ENCODE data around the gene LRRC3.

Gene LRRC3

GRCh38 chr21:44442266-44443125, 12.8 kb upstream of the LRRC3 start:
- H3K9me3 ChIP-seq (ENCODE audit: severe bottlenecking) = no peaks in the 10 kb centered on the region
- H3K27ac ChIP-seq (ENCODE audit: poor library complexity, severe bottlenecking) = no peak overlapping the region
- H3K36me3 ChIP-seq (ENCODE audit: low read depth) = no peaks in the 10 kb centered on the region
- DNase-seq (ENCODE audit: low spot score) = no peak
- no peak overlapping the region for H3K4me3 ChIP-seq (ENCODE audit: severe bottlenecking)
- H3K4me1 ChIP-seq (ENCODE audit: insufficient read depth, poor library complexity, severe bottlenecking) = no peaks in the 10 kb centered on the region
- peaks cover 12% of the 10 kb centered on the region for H3K27me3 ChIP-seq (ENCODE audit: insufficient read depth, poor library complexity, severe bottlenecking)
- ATAC-seq (ENCODE audit: low read depth) = no peak
- TF ChIP-seq, protein P1, sequence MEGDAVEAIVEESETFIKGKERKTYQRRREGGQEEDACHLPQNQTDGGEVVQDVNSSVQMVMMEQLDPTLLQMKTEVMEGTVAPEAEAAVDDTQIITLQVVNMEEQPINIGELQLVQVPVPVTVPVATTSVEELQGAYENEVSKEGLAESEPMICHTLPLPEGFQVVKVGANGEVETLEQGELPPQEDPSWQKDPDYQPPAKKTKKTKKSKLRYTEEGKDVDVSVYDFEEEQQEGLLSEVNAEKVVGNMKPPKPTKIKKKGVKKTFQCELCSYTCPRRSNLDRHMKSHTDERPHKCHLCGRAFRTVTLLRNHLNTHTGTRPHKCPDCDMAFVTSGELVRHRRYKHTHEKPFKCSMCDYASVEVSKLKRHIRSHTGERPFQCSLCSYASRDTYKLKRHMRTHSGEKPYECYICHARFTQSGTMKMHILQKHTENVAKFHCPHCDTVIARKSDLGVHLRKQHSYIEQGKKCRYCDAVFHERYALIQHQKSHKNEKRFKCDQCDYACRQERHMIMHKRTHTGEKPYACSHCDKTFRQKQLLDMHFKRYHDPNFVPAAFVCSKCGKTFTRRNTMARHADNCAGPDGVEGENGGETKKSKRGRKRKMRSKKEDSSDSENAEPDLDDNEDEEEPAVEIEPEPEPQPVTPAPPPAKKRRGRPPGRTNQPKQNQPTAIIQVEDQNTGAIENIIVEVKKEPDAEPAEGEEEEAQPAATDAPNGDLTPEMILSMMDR (IDR thresholded peaks at IDR 0.05; ENCODE audit: poor library complexity, severe bottlenecking) = no peak

GRCh38 chr21:44443291-44443890, 11.9 kb upstream of the LRRC3 start:
- ATAC-seq (ENCODE audit: low read depth) (no peak), DNase-seq (ENCODE audit: low spot score) (peak; percentile 23)
- Histone ChIP-seq H3K4me1 (ENCODE audit: insufficient read depth, poor library complexity, severe bottlenecking) (no peaks in the 10 kb centered on the region), H3K9me3 (ENCODE audit: severe bottlenecking) (no peaks in the 10 kb centered on the region), H3K4me3 (ENCODE audit: severe bottlenecking) (no peak overlapping the region), H3K27me3 (ENCODE audit: insufficient read depth, poor library complexity, severe bottlenecking) (peaks cover 17% of the 10 kb centered on the region), H3K36me3 (ENCODE audit: low read depth) (no peaks in the 10 kb centered on the region), H3K27ac (ENCODE audit: poor library complexity, severe bottlenecking) (no peak overlapping the region)
- TF ChIP-seq, protein P1 (IDR thresholded peaks at IDR 0.05; ENCODE audit: poor library complexity, severe bottlenecking) = no peak

DNA sequence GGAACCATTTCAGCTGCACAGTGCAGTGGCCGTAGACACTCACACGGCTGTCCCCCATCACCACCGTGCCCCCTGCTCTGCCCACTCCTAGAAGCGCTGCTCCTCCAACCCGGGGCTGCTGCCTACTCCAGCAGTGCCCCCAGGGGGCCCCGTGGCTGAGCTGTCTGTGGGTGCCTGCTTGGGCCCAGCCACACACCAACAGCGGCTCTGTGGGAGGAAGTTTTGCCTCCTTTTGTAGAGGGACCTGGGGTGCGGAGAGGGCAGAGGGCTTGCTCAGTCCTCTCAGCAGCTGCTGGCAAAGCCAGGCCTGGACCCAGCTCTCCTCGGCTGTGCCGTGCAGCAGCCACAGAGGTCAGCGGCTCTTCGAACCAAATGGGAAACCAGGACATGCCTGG, 11.4 kb upstream of the LRRC3 start:
- peak; percentile 46 for DNase-seq (ENCODE audit: low spot score)
- Histone ChIP-seq H3K9me3 (ENCODE audit: severe bottlenecking) (no peaks in the 10 kb centered on the region), H3K36me3 (ENCODE audit: low read depth) (no peaks in the 10 kb centered on the region), H3K27ac (ENCODE audit: poor library complexity, severe bottlenecking) (no peak overlapping the region), H3K4me3 (ENCODE audit: severe bottlenecking) (no peak overlapping the region), H3K27me3 (ENCODE audit: insufficient read depth, poor library complexity, severe bottlenecking) (peaks cover 20% of the 10 kb centered on the region), H3K4me1 (ENCODE audit: insufficient read depth, poor library complexity, severe bottlenecking) (no peaks in the 10 kb centered on the region)
- no peak for ATAC-seq (ENCODE audit: low read depth)
- TF ChIP-seq, protein P1 (IDR thresholded peaks at IDR 0.05; ENCODE audit: poor library complexity, severe bottlenecking) = no peak

DNA sequence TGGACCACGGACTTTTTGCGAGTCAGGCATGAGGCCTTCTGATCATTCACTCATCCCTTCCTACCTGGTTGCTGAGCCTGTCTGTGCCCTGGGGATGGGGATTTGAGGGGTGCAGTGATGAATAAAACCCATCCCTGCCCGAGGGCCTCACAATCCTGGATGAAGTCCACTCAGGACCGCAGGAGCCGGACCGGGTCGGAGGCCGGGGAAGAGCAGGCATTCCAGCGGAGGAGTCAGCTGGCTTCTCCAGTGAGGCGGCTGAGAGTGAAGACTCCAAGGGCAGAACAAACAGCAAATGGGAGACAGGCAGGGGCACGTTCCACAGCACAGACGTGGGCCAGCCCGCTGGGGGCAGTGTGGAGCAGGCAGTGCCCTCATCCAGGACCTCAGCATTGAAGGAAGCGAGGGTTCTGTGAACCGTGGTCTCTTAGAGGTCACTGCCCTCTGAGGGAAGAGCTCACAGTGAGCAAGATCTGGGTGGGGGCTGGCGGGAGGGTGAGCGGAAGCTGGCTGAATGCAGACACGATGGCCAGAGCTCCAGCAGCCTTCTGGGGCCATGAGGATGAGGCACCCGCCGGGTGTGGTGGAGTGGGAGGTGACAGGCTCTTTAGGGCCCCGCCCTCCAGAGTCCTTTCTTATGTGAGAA, 10.9 kb upstream of the LRRC3 start:
- H3K27me3 ChIP-seq (ENCODE audit: insufficient read depth, poor library complexity, severe bottlenecking) = peaks cover 22% of the 10 kb centered on the region
- no peaks in the 10 kb centered on the region for H3K9me3 ChIP-seq (ENCODE audit: severe bottlenecking)
- no peak overlapping the region for H3K27ac ChIP-seq (ENCODE audit: poor library complexity, severe bottlenecking)
- H3K36me3 ChIP-seq (ENCODE audit: low read depth) = no peaks in the 10 kb centered on the region
- peak; percentile 45 for DNase-seq (ENCODE audit: low spot score)
- no peak overlapping the region for H3K4me3 ChIP-seq (ENCODE audit: severe bottlenecking)
- no peak for ATAC-seq (ENCODE audit: low read depth)
- no peaks in the 10 kb centered on the region for H3K4me1 ChIP-seq (ENCODE audit: insufficient read depth, poor library complexity, severe bottlenecking)
- TF ChIP-seq, protein P1 (IDR thresholded peaks at IDR 0.05; ENCODE audit: poor library complexity, severe bottlenecking) = no peak
